Caco-2 (cell line): ENCODE measurements around the gene OSBPL10. TPM values are rescaled to one million over a fixed set of nuclear protein-coding genes. Genes with fewer than 3 reads are reported as not detected.

Experiments
- BruUV-seq: library from RNA; stranded (reverse); fragments of 400-500 nt; replicated peaks from 2 replicates; lab custom pipeline; 2021; lab: Mats Ljungman, UMichigan
- CTCF ChIA-PET: fragments of 300-600 bp; sonication (Branson Sonifier 250); formaldehyde crosslinking; loops from one replicate; lab custom pipeline; 2022; ENCODE audit warnings: antibody characterized with exemption; lab: Charles Lee
- POLR2A ChIA-PET: fragments of 300-600 bp; sonication (Branson Sonifier 250); formaldehyde crosslinking; loops from one replicate; lab custom pipeline; 2022; ENCODE audit warnings: antibody characterized with exemption; lab: Charles Lee
- DNase-seq, 2 experiments: peaks; one replicate each; pipeline versions ENCODE4 v3.0.0 to v3.0.0-alpha.2; 2020 to 2022
- H3K27me3 ChIP-seq: replicated peaks from 2 replicates; pipeline ENCODE4 v1.6.0; 2011; ENCODE audit warnings: low read length; ENCODE audit not compliant: control insufficient read depth, insufficient read depth
- H3K36me3 ChIP-seq: 2 replicates; pipeline ENCODE4 v1.5.1; 2011; ENCODE audit warnings: low read length; ENCODE audit not compliant: control insufficient read depth, insufficient read depth
- H3K4me1 ChIP-seq: fragments of 250-450 bp; sonication (Bioruptor Pico); 2 replicates; pipeline ENCODE4 v1.5.1; 2020; ENCODE audit warnings: mild to moderate bottlenecking
- H3K4me3 ChIP-seq: 2 replicates; pipeline ENCODE4 v1.5.1; 2011; ENCODE audit warnings: low read depth, mild to moderate bottlenecking, control low read depth, low read length
- H3K9me3 ChIP-seq: fragments of 250-450 bp; sonication (Bioruptor Pico); 2 replicates; pipeline ENCODE4 v1.5.1; 2020; ENCODE audit warnings: mild to moderate bottlenecking, moderate library complexity
- H3K27ac Mint-ChIP-seq: one replicate; pipeline ENCODE4 v1.8.0; 2022; ENCODE audit warnings: mixed read lengths; ENCODE audit not compliant: unreplicated experiment
- H3K27me3 Mint-ChIP-seq: one replicate; pipeline ENCODE4 v1.8.0; 2022; ENCODE audit warnings: mixed read lengths; ENCODE audit not compliant: insufficient read depth, unreplicated experiment
- H3K36me3 Mint-ChIP-seq: one replicate; pipeline ENCODE4 v1.8.0; 2022; ENCODE audit warnings: mild to moderate bottlenecking, mixed read lengths; ENCODE audit not compliant: insufficient read depth, unreplicated experiment
- H3K4me1 Mint-ChIP-seq: one replicate; pipeline ENCODE4 v1.8.0; 2022; ENCODE audit warnings: low read depth, mixed read lengths; ENCODE audit not compliant: unreplicated experiment
- H3K4me3 Mint-ChIP-seq: one replicate; pipeline ENCODE4 v1.8.0; 2022; ENCODE audit warnings: mild to moderate bottlenecking, moderate library complexity, mixed read lengths; ENCODE audit not compliant: unreplicated experiment
- H3K9me3 Mint-ChIP-seq: one replicate; pipeline ENCODE4 v1.8.0; 2022; ENCODE audit warnings: mixed read lengths; ENCODE audit not compliant: unreplicated experiment
- CTCF ChIP-seq, 2 experiments: fragments of 200-600 bp in 1 of 2; IDR thresholded peaks; 1 replicate in 1 of 2; 2 replicates in 1 of 2; pipeline versions ENCODE4 v1.5.1 to v1.8.0; 2011 to 2022; ENCODE audit warnings: antibody characterized with exemption in 1 of 2, control low read depth in 1 of 2, inconsistent platforms in 1 of 2, low read depth in 1 of 2, low read length in 1 of 2, mild to moderate bottlenecking in 1 of 2, moderate library complexity in 1 of 2; ENCODE audit not compliant: insufficient read depth in 1 of 2, severe bottlenecking in 1 of 2, unreplicated experiment in 1 of 2
- intact Hi-C: fragments of 100-400 bp; cut with micrococcal nuclease; formaldehyde crosslinking; loops from one replicate; pipeline ENCODE4 v1.10.0; 2022; ENCODE audit not compliant: unreplicated experiment
- total RNA-seq: library from RNA; stranded (reverse); gene quantifications from 2 replicates; pipeline ENCODE4 v1.2.3, GENCODE V29; 2022

Gene OSBPL10
- total RNA-seq, 1 experiment from 2014 or later = 71.2 TPM

DNA sequence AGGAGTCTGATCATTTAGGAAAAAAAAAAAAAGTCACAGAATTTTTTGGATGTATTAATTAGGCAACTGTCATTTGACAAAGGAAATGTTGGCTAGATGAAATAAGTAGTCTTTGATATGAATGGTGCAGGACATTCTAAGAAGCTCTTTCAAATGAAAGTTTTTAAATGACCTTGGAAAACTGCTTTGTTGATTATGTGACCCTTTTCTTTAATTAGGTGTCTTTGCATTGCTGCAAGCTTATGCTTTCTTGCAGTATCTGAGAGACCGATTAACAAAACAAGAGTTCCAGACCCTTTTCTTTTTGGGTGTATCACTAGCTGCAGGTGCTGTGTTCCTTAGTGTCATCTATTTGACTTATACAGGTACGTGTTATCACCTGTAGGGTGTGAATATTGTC is 364.4 kb downstream of the OSBPL10 start:
- no peak overlapping the region for H3K27ac Mint-ChIP-seq
- BruUV-seq = no TSS peak
- no peak for DNase-seq
- peaks cover 32% of the 10 kb centered on the region for H3K36me3 Mint-ChIP-seq
- ChIA-PET POLR2A (no interaction called here), CTCF (no interaction called here)
- no peaks in the 10 kb centered on the region for H3K9me3 Mint-ChIP-seq
- H3K4me1 Mint-ChIP-seq = peaks cover 21% of the 10 kb centered on the region
- no peaks in the 10 kb centered on the region for H3K27me3 ChIP-seq
- H3K27me3 Mint-ChIP-seq = no peaks in the 10 kb centered on the region
- H3K4me1 ChIP-seq = peaks cover 5% of the 10 kb centered on the region; the same call in 1 of the 2 replicates
- no peaks in the 10 kb centered on the region for H3K9me3 ChIP-seq
- no peak overlapping the region for H3K4me3 Mint-ChIP-seq
- no peaks in the 10 kb centered on the region for H3K36me3 ChIP-seq
- H3K4me3 ChIP-seq = no peak overlapping the region
- TF ChIP-seq CTCF (IDR thresholded peaks at IDR 0.05; ENCODE audit: insufficient read depth in 1 of 2, low read depth in 1 of 2, low read length in 1 of 2, severe bottlenecking in 1 of 2, unreplicated experiment in 1 of 2) = no peak
- intact Hi-C loops = no loop called here

- H3K4me1 ChIP-seq = peaks cover 6% of the 10 kb centered on the region; the same call in 1 of the 2 replicates
- ChIA-PET CTCF (no interaction called here), POLR2A (no interaction called here)
- TF ChIP-seq CTCF (IDR thresholded peaks at IDR 0.05; ENCODE audit: insufficient read depth in 1 of 2, low read depth in 1 of 2, low read length in 1 of 2, severe bottlenecking in 1 of 2, unreplicated experiment in 1 of 2) = no peak
- no peaks in the 10 kb centered on the region for H3K36me3 ChIP-seq
- peaks cover 27% of the 10 kb centered on the region for H3K36me3 Mint-ChIP-seq
- H3K27me3 ChIP-seq = no peaks in the 10 kb centered on the region
- no peak overlapping the region for H3K27ac Mint-ChIP-seq
- no peaks in the 10 kb centered on the region for H3K9me3 ChIP-seq
- no peaks in the 10 kb centered on the region for H3K27me3 Mint-ChIP-seq
- H3K4me1 Mint-ChIP-seq = peaks cover 21% of the 10 kb centered on the region
- no peak overlapping the region for H3K4me3 Mint-ChIP-seq
- BruUV-seq = no TSS peak
- H3K9me3 Mint-ChIP-seq = no peaks in the 10 kb centered on the region
- intact Hi-C loops = no loop called here
- H3K4me3 ChIP-seq = no peak overlapping the region
- no peak for DNase-seq
Measured at GRCh38 chr3:31615071-31615875, 365.8 kb downstream of the OSBPL10 start.

DNA sequence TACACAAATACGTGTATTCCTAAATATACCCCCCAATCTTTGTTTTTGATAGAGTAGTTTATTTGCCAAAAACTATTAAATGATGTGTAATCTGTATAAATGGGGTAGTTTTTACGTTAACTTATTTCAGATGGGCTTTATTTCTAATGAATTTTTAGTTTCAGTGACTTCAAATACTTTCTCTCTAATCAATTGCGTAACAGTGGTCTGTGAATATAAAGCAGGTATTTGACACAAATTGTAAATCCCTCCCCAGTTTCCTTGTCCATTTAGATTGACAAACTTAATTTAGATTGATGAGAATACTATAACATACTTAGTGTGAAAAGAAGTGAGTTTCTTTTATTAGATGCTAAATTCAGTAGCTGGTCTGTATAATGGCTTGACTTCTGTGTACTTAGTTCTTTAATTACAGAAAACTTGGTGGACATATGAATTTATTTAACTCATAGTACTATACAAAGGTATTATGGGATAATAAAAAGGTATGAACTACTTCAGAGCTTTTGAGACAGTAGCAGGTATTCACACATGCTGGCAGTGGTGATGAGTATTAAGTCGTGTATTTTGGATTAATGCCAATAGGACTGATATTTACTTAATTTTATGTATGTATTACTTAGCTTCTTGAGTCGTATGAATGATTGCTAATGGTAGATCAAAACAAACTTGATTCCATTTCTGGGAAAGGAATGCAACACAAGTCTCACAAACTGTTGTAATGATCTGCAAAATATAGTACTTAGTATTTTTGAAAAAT is 366.7 kb downstream of the OSBPL10 start:
- H3K9me3 Mint-ChIP-seq = no peaks in the 10 kb centered on the region
- ChIA-PET CTCF (no interaction called here), POLR2A (no interaction called here)
- peaks cover 21% of the 10 kb centered on the region for H3K4me1 Mint-ChIP-seq
- H3K36me3 Mint-ChIP-seq = peaks cover 21% of the 10 kb centered on the region
- no peaks in the 10 kb centered on the region for H3K36me3 ChIP-seq
- no peaks in the 10 kb centered on the region for H3K27me3 Mint-ChIP-seq
- no peak overlapping the region for H3K27ac Mint-ChIP-seq
- H3K27me3 ChIP-seq = no peaks in the 10 kb centered on the region
- intact Hi-C loops = no loop called here
- H3K4me3 ChIP-seq = no peak overlapping the region
- no peak overlapping the region for H3K4me3 Mint-ChIP-seq
- TF ChIP-seq CTCF (IDR thresholded peaks at IDR 0.05; ENCODE audit: insufficient read depth in 1 of 2, low read depth in 1 of 2, low read length in 1 of 2, severe bottlenecking in 1 of 2, unreplicated experiment in 1 of 2) = no peak
- no peaks in the 10 kb centered on the region for H3K9me3 ChIP-seq
- H3K4me1 ChIP-seq = peaks cover 6% of the 10 kb centered on the region; the same call in 1 of the 2 replicates
- DNase-seq = no peak
- no TSS peak for BruUV-seq
